Measurements from ENCODE around the gene GPHN.

- TF ChIP-seq ETV6 (CRISPR knock-in tag; IDR thresholded peaks at IDR 0.05): no peak
- TF ChIP-seq, protein P1, sequence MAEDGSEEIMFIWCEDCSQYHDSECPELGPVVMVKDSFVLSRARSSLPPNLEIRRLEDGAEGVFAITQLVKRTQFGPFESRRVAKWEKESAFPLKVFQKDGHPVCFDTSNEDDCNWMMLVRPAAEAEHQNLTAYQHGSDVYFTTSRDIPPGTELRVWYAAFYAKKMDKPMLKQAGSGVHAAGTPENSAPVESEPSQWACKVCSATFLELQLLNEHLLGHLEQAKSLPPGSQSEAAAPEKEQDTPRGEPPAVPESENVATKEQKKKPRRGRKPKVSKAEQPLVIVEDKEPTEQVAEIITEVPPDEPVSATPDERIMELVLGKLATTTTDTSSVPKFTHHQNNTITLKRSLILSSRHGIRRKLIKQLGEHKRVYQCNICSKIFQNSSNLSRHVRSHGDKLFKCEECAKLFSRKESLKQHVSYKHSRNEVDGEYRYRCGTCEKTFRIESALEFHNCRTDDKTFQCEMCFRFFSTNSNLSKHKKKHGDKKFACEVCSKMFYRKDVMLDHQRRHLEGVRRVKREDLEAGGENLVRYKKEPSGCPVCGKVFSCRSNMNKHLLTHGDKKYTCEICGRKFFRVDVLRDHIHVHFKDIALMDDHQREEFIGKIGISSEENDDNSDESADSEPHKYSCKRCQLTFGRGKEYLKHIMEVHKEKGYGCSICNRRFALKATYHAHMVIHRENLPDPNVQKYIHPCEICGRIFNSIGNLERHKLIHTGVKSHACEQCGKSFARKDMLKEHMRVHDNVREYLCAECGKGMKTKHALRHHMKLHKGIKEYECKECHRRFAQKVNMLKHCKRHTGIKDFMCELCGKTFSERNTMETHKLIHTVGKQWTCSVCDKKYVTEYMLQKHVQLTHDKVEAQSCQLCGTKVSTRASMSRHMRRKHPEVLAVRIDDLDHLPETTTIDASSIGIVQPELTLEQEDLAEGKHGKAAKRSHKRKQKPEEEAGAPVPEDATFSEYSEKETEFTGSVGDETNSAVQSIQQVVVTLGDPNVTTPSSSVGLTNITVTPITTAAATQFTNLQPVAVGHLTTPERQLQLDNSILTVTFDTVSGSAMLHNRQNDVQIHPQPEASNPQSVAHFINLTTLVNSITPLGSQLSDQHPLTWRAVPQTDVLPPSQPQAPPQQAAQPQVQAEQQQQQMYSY (CRISPR knock-in tag; IDR thresholded peaks at IDR 0.05): no peak
- TF ChIP-seq, protein P2, sequence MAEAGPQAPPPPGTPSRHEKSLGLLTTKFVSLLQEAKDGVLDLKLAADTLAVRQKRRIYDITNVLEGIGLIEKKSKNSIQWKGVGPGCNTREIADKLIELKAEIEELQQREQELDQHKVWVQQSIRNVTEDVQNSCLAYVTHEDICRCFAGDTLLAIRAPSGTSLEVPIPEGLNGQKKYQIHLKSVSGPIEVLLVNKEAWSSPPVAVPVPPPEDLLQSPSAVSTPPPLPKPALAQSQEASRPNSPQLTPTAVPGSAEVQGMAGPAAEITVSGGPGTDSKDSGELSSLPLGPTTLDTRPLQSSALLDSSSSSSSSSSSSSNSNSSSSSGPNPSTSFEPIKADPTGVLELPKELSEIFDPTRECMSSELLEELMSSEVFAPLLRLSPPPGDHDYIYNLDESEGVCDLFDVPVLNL (CRISPR knock-in tag; IDR thresholded peaks at IDR 0.05; ENCODE audit: borderline replicate concordance, low read depth): no peak
- TF ChIP-seq, protein P3, sequence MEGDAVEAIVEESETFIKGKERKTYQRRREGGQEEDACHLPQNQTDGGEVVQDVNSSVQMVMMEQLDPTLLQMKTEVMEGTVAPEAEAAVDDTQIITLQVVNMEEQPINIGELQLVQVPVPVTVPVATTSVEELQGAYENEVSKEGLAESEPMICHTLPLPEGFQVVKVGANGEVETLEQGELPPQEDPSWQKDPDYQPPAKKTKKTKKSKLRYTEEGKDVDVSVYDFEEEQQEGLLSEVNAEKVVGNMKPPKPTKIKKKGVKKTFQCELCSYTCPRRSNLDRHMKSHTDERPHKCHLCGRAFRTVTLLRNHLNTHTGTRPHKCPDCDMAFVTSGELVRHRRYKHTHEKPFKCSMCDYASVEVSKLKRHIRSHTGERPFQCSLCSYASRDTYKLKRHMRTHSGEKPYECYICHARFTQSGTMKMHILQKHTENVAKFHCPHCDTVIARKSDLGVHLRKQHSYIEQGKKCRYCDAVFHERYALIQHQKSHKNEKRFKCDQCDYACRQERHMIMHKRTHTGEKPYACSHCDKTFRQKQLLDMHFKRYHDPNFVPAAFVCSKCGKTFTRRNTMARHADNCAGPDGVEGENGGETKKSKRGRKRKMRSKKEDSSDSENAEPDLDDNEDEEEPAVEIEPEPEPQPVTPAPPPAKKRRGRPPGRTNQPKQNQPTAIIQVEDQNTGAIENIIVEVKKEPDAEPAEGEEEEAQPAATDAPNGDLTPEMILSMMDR (IDR thresholded peaks at IDR 0.05): no peak
Observed at GRCh38 chr14:66918527-66918926, 410.6 kb downstream of the GPHN start.
